Peyer's patch (tissue), 4 donors: ENCODE measurements around the gene GPR132.

Experiments used
- POLR2A ChIP-seq, 2 donors: fragments of 450-650 bp; IDR thresholded peaks; one replicate each; pipeline ENCODE4 v1.5.1; 2017; ENCODE audit warnings: antibody characterized with exemption in 2 of 2, mild to moderate bottlenecking in 2 of 2, moderate library complexity in 2 of 2
- TF ChIP-seq, protein P1 (sequence below), 6 experiments: fragments of 450-650 bp in 4 of 6; fragments of 200-600 bp in 2 of 6; sonication (generic) in 1 of 6; IDR thresholded peaks; one replicate each; pipeline ENCODE4 v1.5.1; 2017 to 2019; ENCODE audit warnings: antibody characterized with exemption in 6 of 6, mild to moderate bottlenecking in 3 of 6, moderate library complexity in 1 of 6

GRCh38 chr14:105102893-105103292, 37.7 kb upstream of the GPR132 start:
- TF ChIP-seq, protein P1, sequence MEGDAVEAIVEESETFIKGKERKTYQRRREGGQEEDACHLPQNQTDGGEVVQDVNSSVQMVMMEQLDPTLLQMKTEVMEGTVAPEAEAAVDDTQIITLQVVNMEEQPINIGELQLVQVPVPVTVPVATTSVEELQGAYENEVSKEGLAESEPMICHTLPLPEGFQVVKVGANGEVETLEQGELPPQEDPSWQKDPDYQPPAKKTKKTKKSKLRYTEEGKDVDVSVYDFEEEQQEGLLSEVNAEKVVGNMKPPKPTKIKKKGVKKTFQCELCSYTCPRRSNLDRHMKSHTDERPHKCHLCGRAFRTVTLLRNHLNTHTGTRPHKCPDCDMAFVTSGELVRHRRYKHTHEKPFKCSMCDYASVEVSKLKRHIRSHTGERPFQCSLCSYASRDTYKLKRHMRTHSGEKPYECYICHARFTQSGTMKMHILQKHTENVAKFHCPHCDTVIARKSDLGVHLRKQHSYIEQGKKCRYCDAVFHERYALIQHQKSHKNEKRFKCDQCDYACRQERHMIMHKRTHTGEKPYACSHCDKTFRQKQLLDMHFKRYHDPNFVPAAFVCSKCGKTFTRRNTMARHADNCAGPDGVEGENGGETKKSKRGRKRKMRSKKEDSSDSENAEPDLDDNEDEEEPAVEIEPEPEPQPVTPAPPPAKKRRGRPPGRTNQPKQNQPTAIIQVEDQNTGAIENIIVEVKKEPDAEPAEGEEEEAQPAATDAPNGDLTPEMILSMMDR (IDR thresholded peaks at IDR 0.05): no peak
- no peak for TF ChIP-seq POLR2A (IDR thresholded peaks at IDR 0.05)
